GM12878 (cell line): ENCODE measurements around the gene CPEB1.

ENCODE experiments used
- EGR1 ChIP-seq, 2 experiments: IDR thresholded peaks; 1 replicate in 1 of 2; 2 replicates in 1 of 2; pipeline ENCODE4 v1.6.1; 2011 to 2012; ENCODE audit warnings: low read depth in 2 of 2, low read length in 2 of 2, borderline replicate concordance in 1 of 2, mild to moderate bottlenecking in 1 of 2, moderate library complexity in 1 of 2
- IRF3 ChIP-seq: fragments of 450-650 bp; IDR thresholded peaks from 2 replicates; pipeline ENCODE4 v1.6.1; 2014; ENCODE audit warnings: mild to moderate bottlenecking
- NRF1 ChIP-seq: conservative IDR thresholded peaks from 2 replicates; pipeline ENCODE4 v1.6.1; 2011; ENCODE audit warnings: mild to moderate bottlenecking, low read depth, low read length, improper control_type of control experiment
- PKNOX1 ChIP-seq: fragments of 450-650 bp; IDR thresholded peaks from 2 replicates; pipeline ENCODE4 v1.6.1; 2016; ENCODE audit warnings: mild to moderate bottlenecking
- RAD21 ChIP-seq: IDR thresholded peaks from 2 replicates; pipeline ENCODE4 v1.6.1; 2011; ENCODE audit warnings: mild to moderate bottlenecking, low read depth, low read length, moderate library complexity; ENCODE audit not compliant: insufficient read depth
- REST ChIP-seq: IDR thresholded peaks from 2 replicates; pipeline ENCODE4 v1.6.1; 2012; ENCODE audit warnings: mild to moderate bottlenecking, low read depth, low read length
- SMC3 ChIP-seq: IDR thresholded peaks from 2 replicates; pipeline ENCODE4 v1.6.1; 2011; ENCODE audit warnings: low read length, improper control_type of control experiment, borderline replicate concordance
- ZNF384 ChIP-seq: IDR thresholded peaks from 2 replicates; pipeline ENCODE4 v1.6.1; 2012; ENCODE audit warnings: low read depth, mild to moderate bottlenecking, low read length, improper control_type of control experiment, borderline replicate concordance
- TF ChIP-seq, protein P1 (sequence below), 3 experiments: IDR thresholded peaks in 2 of 3; conservative IDR thresholded peaks in 1 of 3; 2 replicates each; pipeline ENCODE4 v1.5.1; 2011; ENCODE audit warnings: low read depth in 3 of 3, low read length in 3 of 3, mild to moderate bottlenecking in 3 of 3, control low read depth in 2 of 3, moderate library complexity in 2 of 3, inconsistent platforms in 1 of 3, mixed read lengths in 1 of 3; ENCODE audit not compliant: control insufficient read depth in 2 of 3, insufficient read depth in 1 of 3; ENCODE audit errors: extremely low read depth in 1 of 3
- TF ChIP-seq, protein P2 (sequence below): IDR thresholded peaks from 2 replicates; pipeline ENCODE4 v1.6.1; 2011; ENCODE audit warnings: low read depth, mild to moderate bottlenecking, low read length, moderate library complexity, borderline replicate concordance; ENCODE audit errors: extremely low read depth

- TF ChIP-seq PKNOX1 (no peak), NRF1 (no peak), SMC3 (no peak), ZNF384 (no peak), EGR1 (IDR thresholded peaks at IDR 0.05; ENCODE audit: borderline replicate concordance in 1 of 2, low read depth in 2 of 2, low read length in 2 of 2) (no peak), RAD21 (no peak), IRF3 (no peak), REST (no peak)
- TF ChIP-seq, protein P1, sequence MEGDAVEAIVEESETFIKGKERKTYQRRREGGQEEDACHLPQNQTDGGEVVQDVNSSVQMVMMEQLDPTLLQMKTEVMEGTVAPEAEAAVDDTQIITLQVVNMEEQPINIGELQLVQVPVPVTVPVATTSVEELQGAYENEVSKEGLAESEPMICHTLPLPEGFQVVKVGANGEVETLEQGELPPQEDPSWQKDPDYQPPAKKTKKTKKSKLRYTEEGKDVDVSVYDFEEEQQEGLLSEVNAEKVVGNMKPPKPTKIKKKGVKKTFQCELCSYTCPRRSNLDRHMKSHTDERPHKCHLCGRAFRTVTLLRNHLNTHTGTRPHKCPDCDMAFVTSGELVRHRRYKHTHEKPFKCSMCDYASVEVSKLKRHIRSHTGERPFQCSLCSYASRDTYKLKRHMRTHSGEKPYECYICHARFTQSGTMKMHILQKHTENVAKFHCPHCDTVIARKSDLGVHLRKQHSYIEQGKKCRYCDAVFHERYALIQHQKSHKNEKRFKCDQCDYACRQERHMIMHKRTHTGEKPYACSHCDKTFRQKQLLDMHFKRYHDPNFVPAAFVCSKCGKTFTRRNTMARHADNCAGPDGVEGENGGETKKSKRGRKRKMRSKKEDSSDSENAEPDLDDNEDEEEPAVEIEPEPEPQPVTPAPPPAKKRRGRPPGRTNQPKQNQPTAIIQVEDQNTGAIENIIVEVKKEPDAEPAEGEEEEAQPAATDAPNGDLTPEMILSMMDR (IDR thresholded peaks at IDR 0.05 in 2 of 3, conservative IDR thresholded peaks at IDR 0.05 in 1 of 3; ENCODE audit: control insufficient read depth in 2 of 3, extremely low read depth in 1 of 3, insufficient read depth in 1 of 3, low read depth in 3 of 3, low read length in 3 of 3), result no peak
- TF ChIP-seq, protein P2, sequence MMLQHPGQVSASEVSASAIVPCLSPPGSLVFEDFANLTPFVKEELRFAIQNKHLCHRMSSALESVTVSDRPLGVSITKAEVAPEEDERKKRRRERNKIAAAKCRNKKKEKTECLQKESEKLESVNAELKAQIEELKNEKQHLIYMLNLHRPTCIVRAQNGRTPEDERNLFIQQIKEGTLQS, result no peak
These were observed 30.7 kb upstream of the CPEB1 start for GRCh38 chr15:82677720-82678323.
